HCT116 (cell line): ENCODE results near the gene YWHAB.

ENCODE experiments used
- EZH2 ChIP-seq: fragments of 200-600 bp; sonication (generic); IDR thresholded peaks from 2 replicates; pipeline ENCODE4 v1.6.1; 2017; ENCODE audit warnings: antibody characterized with exemption, mixed run types
- FOSL1 ChIP-seq: IDR thresholded peaks from 2 replicates; pipeline ENCODE4 v1.6.1; 2012; ENCODE audit warnings: low read depth
- POLR2AphosphoS5 ChIP-seq: IDR thresholded peaks from 2 replicates; pipeline ENCODE4 v1.6.1; 2011; ENCODE audit warnings: mild to moderate bottlenecking, low read depth, low read length, moderate library complexity
- SIN3A ChIP-seq: IDR thresholded peaks from 2 replicates; pipeline ENCODE4 v1.6.1; 2012; ENCODE audit warnings: low read depth

- TF ChIP-seq EZH2 (no peak), SIN3A (no peak), POLR2AphosphoS5 (no peak), FOSL1 (no peak)
These were observed 47.0 kb upstream of the YWHAB start for GRCh38 chr20:44838521-44838920.
